NCI-H82 treated with DMSO at 0.1 percent for 48 hours (cell line): ENCODE measurements around the gene MAP2K4.
"Not testable (repeated sequence)": the region's sequence is repeated elsewhere in the genome, so short reads cannot be mapped to it uniquely, and the experiment has no call there.

Experiments
- DNase-seq: peaks from one replicate; lab custom pipeline; 2025; ENCODE audit not compliant: unreplicated experiment; lab: John Stamatoyannopoulos, UW

Gene MAP2K4

DNA sequence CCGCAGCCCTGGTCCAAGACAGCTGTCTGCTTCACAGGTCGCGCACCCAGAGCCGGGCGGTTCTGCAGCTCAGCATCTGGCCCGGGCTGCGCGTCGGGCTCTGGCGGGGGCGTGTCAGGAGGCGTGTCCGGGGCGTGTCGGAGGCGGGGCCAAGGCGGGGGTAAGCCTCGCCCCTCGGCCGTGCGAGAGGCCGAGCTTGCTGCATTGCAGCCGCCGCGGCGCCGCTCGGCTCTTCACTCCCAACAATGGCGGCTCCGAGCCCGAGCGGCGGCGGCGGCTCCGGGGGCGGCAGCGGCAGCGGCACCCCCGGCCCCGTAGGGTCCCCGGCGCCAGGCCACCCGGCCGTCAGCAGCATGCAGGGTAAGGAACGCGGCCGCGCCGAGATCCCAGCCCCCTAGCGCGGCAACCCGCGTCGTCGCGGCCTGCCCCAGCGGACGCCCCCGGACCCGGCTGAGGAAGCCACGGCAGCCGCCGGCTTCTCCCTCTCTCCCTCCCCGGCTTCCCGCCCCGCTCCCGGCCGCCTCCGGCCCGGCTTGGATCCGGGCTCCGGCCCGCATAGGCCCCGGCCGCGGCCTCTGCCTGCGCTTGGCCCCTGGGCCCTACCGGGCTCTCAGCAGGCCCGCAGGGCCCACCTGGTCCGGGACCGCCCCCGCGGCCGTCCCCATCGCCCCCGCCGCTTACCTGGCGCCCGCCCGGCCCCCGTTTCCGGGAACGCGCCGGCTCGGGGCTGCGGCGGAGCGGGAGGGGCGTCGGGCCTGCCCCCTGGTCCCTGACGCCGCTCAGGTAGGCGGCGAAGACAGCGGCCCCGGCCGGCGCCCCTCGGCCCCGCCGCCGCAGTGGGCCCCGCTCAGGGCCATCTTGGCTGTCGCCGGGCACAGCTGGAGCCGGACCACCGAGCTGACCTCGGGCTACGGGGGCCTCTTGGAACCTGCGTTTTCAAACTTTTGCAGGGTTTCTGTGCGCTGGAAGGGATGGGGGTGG is at the start of gene MAP2K4:
MAP2K4 (plus strand) TSS at position 236 of the 981 bp plus-strand sequence; CDS start at position 246, 10 bp downstream.
- DNase-seq: peak; percentile 71

DNA sequence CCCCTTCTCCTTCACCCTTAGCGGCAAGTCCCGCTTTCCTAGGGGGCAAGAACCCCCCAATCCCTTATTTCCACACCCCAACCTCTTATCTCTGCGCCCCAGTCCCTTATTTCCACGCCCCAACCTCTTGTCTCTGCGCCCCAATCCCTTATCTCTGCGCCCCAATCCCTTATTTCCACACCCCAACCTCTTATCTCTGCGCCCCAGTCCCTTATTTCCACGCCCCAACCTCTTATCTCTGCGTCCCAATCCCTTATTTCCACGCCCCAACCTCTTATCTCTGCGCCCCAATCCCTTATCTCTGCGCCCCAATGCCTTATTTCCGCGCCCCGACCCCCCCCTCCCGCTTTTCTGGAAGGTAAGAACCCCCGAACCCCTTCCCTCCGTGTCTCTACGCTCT is 47.9 kb upstream of the MAP2K4 start:
- not testable (repeated sequence) for DNase-seq

DNA sequence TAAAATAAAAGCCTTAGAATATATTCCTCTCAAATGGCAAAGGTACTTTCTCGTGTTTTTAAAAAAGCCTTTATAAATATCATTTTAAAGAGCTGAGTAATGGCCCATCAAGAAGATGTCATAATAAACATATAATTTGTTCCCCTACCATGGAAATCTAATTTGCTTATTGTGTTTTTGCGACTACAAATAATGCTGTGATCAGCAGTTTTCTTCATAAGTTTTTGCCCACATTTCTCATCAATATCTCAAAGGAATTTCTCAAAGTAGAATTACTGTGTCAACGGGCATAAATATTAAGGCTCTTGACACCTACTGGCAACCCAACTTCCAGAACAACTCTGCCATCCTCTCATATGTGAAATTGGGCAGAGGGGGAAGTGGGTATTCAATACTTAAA is 40.9 kb upstream of the MAP2K4 start:
- no peak for DNase-seq

DNA sequence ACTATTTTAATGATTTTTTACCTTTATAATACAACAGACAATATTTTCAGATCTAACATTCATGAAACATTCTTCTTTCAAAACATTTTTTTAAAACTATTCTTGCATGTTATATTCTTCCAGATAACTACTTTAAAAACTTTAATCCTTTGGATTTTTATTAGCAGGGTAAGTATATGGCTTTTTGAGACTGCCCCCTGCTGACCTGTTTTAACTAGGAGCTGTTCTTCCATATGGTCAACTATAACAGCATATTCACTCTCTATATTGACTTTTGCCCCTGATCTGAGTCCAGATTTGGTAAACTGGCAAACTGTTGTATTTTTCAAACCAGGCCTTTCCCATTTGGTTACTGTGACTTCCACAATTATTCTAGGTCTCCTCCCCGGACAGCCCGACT is 39.9 kb upstream of the MAP2K4 start:
- DNase-seq: no peak

DNA sequence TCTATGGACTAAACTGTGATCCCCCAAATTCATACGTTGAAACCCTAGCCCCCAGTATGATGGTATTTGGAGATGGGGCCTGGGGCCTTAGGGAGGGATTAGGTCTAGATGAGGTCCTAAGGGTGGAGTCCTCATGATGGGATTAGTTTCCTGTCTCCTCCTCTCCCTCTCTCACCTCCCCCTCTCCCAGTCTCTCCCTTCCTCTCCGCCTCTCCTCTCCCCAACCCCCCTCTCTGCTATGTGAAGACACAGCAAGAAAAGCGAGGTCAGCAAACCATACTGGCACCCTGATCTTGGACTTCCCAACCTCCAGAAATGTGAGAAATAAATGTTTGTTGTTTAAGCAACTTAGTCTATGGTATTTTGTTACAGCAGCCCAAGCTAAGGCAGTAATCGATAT is 38.8 kb upstream of the MAP2K4 start:
- DNase-seq: no peak

DNA sequence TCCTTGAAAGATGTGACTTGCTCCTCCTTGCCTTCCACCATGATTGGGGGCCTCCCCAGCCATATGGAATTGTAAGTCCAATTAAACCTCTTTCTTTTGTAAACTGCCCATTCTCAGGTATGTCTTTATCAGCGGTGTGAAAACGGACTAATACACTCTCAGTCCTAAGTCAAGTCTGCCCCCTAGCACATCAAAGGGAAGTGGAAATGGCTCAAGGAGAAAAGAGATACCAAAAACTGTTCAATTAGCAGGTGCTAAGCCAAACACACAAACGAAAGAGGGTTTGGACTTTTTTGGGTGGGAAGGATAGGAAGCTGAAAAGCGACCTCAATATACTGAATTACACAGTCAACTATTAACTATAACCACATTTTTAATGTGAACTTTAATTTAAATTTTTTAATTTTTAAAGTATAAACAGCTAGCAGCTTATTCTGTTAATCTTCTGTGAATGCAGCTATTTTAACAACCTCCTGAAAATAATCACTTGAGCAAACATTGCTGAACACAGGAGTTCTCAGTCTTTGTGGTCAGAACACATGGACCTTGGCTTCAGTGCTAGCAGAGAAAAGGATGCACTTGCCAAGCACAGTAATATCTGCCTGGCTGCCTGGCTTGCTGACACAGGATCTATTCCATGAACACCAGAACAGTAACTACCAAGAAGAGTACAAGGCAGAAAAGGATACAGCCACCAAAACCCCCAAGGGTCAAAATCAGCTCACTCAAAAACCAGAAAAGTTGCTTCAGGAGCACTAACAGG is 34.3 kb upstream of the MAP2K4 start:
- DNase-seq: no peak

DNA sequence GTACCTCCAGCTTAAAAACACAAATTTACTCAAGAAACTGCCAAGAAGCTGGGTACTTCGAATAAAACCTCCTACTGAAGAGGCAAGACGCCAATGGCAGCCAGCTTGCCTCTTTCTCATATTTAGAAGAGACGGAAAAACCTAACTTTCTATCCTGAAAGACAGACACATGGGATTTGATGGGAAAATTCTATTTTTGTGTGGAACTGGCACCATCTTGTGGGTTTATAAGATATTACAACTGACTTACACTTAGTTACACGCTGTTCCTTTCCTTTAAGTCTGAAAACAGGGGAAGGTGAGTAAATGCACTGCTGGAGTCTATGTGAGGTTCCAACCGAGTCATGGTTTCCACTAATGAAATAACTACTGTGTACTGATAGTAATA is 33.7 kb upstream of the MAP2K4 start:
- peak; percentile 21 for DNase-seq

DNA sequence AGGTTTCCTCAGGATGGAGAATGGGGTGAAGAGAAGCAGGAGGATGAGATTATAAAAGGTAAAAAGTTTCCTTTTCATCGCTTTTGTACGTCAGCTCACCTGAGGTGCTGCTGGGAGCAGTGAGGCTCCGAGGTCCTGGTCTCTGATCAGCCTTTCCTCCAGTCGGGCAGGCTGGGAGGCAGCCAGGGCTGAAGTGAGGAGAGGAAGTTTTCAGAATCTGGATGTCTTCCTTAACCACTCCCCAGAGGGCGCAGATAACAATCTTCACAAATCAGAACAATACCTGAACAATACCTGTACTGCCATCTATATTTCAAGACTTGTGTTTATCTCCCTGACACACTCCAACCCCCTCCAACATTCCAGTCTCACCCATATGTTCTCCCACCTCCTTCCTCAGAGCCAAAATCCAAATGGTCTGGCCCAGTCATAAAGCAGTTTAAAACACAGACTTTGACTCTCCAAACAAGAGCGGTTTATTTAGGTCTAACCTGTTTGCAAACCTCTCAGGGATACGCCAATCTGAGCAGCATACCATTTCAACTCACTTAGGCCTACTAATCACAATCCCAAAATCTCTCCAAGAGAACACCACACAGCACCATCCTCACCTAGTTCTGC is 30.2 kb upstream of the MAP2K4 start:
- DNase-seq: no peak

DNA sequence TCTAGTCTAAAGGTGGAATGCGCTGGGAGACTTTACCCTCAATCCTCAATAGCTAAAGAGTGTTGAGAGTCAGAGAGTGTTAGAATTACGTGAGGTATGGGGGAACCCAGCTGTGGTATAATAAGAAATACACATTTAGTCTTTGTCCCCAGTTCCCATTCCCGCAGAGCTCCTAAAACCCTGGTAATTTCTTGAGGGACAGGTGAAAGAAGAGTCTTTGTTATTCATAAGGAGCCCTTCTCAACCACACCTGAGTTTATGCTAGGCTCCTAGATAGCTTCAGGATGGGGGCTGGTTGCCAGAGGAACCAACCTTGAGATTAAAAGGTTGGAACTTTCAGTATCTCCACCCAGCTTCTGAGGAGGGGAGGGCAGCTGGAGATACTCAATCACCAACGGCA is 29.2 kb upstream of the MAP2K4 start:
- DNase-seq: no peak

DNA sequence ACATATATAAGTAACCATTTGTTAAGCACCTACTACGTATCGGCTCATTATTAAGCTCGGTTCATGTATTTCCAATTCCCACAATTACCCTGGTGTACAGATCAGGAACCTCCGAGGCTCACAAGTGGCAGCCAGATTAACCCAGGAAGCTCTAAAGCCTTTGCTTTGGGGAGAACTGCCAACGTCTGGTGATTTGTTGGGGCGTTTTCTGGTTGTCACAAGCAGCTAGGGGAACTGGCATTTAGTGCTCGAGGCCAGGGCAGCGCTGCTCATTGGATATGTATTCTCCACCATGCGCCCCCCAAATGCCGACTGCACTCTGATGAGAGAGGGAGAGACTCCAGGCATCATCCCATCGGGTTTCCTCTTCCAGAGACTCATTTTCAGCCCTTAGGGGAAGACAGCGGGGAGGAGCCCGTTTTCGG is 23.9 kb upstream of the MAP2K4 start:
- DNase-seq: peak; percentile 21

DNA sequence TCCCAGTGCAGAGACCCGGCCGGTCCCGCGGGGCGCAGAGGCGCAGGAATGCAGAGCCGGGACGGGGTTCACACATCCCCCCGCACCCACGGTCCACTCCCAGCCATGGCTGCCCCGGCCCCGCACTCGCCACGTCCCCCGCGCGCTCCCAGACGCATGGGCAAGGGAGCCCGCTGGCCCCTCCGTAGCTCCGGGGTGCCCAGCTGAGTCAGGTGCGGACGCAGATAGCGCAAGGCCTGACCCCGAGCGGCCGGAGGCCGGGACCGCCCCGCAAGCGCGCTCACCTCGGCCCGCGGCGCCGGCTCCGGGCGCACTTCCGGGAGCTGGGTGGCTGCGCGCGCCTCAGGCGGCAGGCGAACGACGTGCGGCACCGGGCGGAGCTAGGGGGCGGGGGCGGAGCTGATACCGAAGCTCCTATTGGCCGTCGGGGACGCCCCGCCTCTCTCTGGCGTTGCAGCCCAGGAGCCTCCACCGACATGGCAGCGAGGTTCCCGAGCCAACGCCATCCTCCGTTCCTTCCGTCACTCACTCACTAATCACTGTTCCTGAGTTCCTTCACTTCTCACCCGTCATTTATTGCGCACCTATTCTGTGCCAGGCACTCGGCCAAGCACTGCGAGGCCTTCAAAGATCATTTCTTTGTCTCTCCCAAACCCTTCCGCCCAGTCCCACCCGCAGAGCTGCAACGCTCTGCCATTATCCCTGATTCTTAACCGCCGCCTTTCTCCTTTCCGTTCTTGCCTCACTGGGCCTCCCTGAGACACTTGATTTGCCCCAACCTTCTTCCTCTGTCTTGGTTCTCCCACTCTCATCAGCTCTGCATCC is 23.3 kb upstream of the MAP2K4 start, which contains the start of gene ZNF18:
ZNF18 (minus strand) TSS at position 329 of the 825 bp plus-strand sequence. CDS start 4,646 bp downstream, outside the sequence.
- DNase-seq: peak; percentile 87

DNA sequence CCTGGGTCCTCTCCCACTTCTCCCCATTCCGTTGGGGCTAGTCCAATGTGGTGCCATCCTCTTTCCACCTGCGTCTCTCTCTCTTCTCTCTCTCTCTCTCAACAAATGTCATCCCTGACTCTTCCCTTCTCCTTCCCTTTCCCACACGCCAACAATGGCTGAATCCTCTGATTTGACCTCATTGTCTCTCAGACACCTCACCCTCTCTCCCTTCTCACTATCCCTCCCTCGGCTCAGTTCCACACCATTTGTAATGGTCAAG is 22.8 kb upstream of the MAP2K4 start:
- no peak for DNase-seq

DNA sequence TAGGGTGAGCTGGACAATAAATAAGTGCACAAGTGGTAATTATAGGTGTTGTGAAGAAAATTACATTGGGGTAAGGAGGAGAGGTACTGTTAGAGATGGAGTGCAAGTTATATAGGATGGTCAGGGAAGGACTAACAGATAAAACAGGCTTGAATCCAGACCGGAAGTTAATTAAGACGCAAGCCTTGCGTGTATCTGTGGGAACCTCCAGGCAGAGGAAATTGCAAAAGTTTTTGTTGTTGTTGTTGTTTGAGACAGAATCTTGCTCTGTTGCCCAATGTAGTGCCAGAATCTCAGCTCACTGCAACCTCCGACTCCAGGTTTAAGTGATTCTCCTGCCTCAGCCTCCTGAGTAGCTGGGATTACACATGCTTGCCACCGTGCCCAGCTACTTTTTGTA is 21.0 kb upstream of the MAP2K4 start:
- DNase-seq: no peak

DNA sequence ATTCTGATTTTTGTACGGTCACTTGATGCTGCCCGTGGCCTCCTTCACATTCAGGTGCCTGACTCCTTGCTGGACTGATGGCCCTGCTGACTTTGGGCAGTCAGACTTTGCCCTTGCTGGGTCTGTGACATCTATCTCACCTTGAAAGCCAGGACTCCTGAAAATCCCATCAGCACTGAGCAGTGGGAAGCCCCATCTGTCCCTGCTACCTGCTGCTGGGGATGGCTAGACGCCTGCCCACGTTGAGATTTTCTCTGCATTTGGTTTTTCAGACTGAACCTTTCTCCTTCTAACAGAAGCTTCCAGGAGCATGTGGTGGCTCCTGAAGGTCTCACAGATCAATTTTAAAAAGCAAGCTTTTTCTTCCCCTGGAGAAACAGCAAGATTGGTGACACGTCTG is 13.2 kb upstream of the MAP2K4 start:
- DNase-seq: no peak

DNA sequence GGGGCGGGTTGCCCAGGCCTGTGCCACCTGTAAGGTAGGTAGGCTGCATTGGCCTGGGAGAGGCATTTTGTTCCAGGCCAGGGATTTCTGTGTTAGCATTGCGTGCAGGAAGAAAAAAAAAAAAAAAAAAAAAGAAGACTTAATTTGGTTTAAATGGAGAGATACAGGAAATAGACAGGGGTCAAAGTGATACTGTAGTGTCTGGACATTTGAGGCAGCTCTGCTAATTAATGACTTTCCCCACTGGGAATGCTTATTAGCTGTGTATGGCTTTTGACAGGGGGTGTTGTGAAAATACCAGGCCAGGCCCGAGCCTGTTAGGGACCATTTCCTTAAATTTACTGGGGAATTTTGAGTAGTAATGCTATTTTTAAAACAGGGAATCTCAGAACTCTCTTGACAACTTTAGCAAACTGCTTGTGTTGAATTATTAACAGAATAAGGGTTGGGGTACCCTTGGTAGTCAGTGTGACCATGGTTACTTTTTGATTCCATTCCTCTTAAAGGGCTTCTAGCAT is 1.0 kb downstream of the MAP2K4 start:
- no peak for DNase-seq

DNA sequence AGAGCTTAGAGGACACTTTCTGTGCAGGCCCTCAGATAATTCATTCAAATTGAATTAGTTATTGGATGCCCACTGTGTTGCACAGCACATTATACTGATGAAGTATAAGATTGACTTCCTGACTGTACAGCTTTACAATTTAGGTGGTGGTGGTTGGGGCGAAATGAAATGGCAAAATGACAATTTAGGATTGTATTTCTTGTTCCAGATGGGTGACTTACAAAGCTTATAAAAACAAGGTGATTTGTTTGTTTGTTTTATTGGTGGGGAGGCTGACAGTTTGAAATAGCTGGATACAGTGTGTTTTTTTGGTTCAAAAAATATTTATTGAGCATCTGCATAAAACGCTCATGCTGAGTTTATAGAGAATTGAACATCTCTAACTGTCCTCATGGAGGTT is 1.6 kb downstream of the MAP2K4 start:
- DNase-seq: no peak

DNA sequence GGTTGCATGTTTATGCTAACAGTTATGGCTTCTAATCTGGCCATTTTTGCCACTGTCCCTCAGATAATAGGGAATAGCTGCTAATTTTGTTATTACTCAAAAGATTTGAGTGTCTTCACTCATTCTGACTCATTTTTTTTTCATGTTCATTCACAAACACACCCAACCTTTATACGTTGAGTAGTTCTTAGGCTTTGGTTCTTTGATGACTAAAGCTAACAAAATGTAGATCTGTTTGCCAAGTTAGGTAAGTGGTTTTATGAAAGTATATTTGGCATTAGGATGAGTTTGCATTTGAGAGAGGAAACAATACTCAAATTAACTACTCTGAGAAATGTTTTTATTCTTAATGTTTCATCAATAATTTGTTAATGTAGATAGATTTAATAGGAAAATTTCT is 3.6 kb downstream of the MAP2K4 start:
- DNase-seq: no peak

DNA sequence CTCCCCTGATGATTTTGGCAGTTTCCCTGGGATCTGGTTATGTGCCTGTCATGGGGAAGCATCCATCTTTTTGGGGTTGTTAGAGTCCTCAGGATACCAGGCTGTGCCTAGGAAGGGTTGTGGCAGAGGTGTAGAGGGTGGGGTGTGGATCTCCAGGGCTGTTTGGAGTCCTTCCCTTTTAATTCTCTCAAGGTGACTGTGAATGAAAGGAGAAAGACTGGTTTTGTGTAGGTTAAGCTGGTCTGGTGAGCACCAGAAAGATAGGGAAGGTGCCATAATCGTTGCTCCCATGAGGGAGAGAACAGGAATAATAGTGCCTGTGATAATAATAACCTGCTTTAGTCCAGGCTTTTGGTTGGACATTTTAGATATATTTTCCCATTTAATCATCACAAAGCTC is 7.0 kb downstream of the MAP2K4 start:
- DNase-seq: no peak

DNA sequence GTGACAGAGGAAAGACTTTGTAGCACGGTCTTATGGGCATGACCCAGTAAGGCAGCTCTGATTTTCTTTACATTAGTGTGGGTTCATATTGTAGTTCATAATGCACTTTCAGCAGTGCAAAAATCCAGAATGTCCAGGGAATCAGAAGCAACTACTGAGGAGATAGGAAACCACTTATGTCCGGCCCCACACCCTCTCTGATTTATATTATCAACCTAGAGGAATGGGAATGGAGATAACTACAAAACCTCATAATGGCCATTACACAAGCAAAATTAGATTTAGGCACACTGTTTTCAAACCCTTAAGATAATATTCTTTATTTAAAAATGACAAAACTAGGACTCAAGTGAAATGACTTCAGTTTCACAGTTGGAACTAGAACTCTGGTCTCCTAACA is 7.9 kb downstream of the MAP2K4 start:
- DNase-seq: no peak

DNA sequence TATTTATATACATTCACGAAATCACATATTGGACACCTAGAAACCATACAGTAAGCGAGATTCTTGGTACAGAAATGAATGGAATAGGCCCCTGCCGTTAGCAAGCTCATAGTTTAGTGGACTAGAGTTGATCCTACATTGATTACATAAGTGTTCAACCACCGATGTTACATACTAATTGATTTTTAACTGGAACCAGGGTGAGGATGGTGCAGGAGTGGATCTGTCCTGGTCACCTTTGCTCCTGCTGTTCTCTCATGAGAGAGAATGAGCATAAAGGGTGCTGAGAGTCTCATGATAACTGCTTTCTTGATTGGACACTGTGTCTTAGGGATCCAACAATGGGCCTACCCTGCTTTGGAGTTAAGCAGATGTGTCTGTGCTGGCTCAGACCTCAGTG is 13.9 kb downstream of the MAP2K4 start:
- no peak for DNase-seq

DNA sequence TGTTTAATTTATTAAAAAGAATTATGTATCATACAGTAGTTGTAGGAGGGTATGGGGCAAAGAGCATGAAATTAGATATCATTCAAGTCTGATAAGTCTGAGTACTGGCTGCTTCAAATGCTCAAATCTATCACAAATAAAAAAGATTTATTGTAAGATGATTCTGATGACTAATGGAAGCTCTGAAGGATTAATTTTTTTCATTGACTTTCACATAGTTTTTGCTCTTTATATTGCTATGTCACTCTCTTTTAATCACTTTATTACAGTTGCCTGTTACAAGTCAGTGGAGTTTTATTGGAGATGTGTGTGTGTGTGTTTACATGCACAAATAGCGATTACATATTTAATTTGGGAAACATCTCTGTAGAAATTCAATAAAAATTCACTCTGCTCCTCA is 15.0 kb downstream of the MAP2K4 start:
- DNase-seq: no peak
